ENCODE measurements around the gene LRMDA. TPM values are rescaled to one million over a fixed set of nuclear protein-coding genes. Genes with fewer than 3 reads are reported as not detected.
A peak's percentile ranks its signal among the peaks of the same experiment; 100 is the strongest.

The LRMDA gene
- 1 to 10 TPM; 1.4 to 2.4 (median 2.1) TPM for total RNA-seq
- 6.2 TPM for total RNA-seq (2013)

GRCh38 chr10:75431180-75432111 is at the start of gene LRMDA:
TSS of gene LRMDA (plus strand) at chr10:75431624.
- no peaks in the 10 kb centered on the region for H3K27me3 ChIP-seq (ENCODE audit: control insufficient read depth, insufficient read depth, low read length)
- no peak for DNase-seq
- Mint-ChIP-seq H3K9me3 (no peaks in the 10 kb centered on the region), H3K4me3 (peak within 1 kb of the TSS; percentile 85), H3K27ac (peak within 1 kb of the TSS in 1 of 2 donors; percentile 63), H3K36me3 (no peaks in the 10 kb centered on the region), H3K4me1 (peaks cover 0 to 18% of the 10 kb centered on the region in 2 donors), H3K27me3 (ENCODE audit: low read depth in 2 of 2) (peaks cover 25 to 32% of the 10 kb centered on the region in 2 donors)
- ATAC-seq = peak; percentile 57 to 68 (median 68)
- H3K27ac ChIP-seq (ENCODE audit: low read length) = no peak within 1 kb of the TSS
- 3% methylated on average over 82 of the region's 82 CpGs for WGBS (ENCODE audit: insufficient coverage)
- no peaks in the 10 kb centered on the region for H3K36me3 ChIP-seq (ENCODE audit: control insufficient read depth, insufficient read depth, low read length)
- intact Hi-C loops (cut with micrococcal nuclease) = no loop called here
- peak within 1 kb of the TSS; percentile 42 for H3K4me3 ChIP-seq (ENCODE audit: low read length)
- no peaks in the 10 kb centered on the region for H3K9me3 ChIP-seq (ENCODE audit: control insufficient read depth, insufficient read depth, low read length)
- peaks cover 22% of the 10 kb centered on the region for H3K4me1 ChIP-seq (ENCODE audit: control insufficient read depth, insufficient read depth, low read length)
- TF ChIP-seq CTCF (IDR thresholded peaks at IDR 0.05) = no peak

- H3K4me1 ChIP-seq (ENCODE audit: control insufficient read depth, insufficient read depth, low read length) = no peaks in the 10 kb centered on the region
- no peaks in the 10 kb centered on the region for H3K9me3 ChIP-seq (ENCODE audit: control insufficient read depth, insufficient read depth, low read length)
- Mint-ChIP-seq H3K4me3 (no peak overlapping the region), H3K27me3 (ENCODE audit: low read depth in 2 of 2) (peaks cover 35 to 40% of the 10 kb centered on the region in 2 donors), H3K27ac (no peak overlapping the region), H3K9me3 (no peaks in the 10 kb centered on the region), H3K4me1 (no peaks in the 10 kb centered on the region), H3K36me3 (no peaks in the 10 kb centered on the region)
- no peak for DNase-seq
- no peak overlapping the region for H3K27ac ChIP-seq (ENCODE audit: low read length)
- no peak for ATAC-seq
- 86% methylated on average over 3 of the region's 3 CpGs for WGBS (ENCODE audit: insufficient coverage)
- intact Hi-C loops (cut with micrococcal nuclease) = no loop called here
- no peaks in the 10 kb centered on the region for H3K27me3 ChIP-seq (ENCODE audit: control insufficient read depth, insufficient read depth, low read length)
- TF ChIP-seq CTCF (IDR thresholded peaks at IDR 0.05) = no peak
- no peaks in the 10 kb centered on the region for H3K36me3 ChIP-seq (ENCODE audit: control insufficient read depth, insufficient read depth, low read length)
- H3K4me3 ChIP-seq (ENCODE audit: low read length) = no peak overlapping the region
Measured at GRCh38 chr10:75386128-75386527, 45.3 kb upstream of the LRMDA start.

GRCh38 chr10:75388082-75388481 is 43.3 kb upstream of the LRMDA start:
- no peak for ATAC-seq
- 82% methylated on average over 2 of the region's 3 CpGs for WGBS (ENCODE audit: insufficient coverage)
- H3K27me3 Mint-ChIP-seq (ENCODE audit: low read depth in 2 of 2) = peaks cover 39 to 47% of the 10 kb centered on the region in 2 donors

More at GRCh38 chr10:75388082-75388481, 43.3 kb upstream of the LRMDA start:
- no peak for DNase-seq
- no peak overlapping the region for H3K4me3 ChIP-seq (ENCODE audit: low read length)
- Mint-ChIP-seq H3K4me3 (no peak overlapping the region), H3K36me3 (no peaks in the 10 kb centered on the region), H3K9me3 (no peaks in the 10 kb centered on the region), H3K4me1 (no peaks in the 10 kb centered on the region), H3K27ac (no peak overlapping the region)
- H3K4me1 ChIP-seq (ENCODE audit: control insufficient read depth, insufficient read depth, low read length) = no peaks in the 10 kb centered on the region
- H3K36me3 ChIP-seq (ENCODE audit: control insufficient read depth, insufficient read depth, low read length) = no peaks in the 10 kb centered on the region
- no peak for TF ChIP-seq CTCF (IDR thresholded peaks at IDR 0.05)
- intact Hi-C loops (cut with micrococcal nuclease) = no loop called here
- no peak overlapping the region for H3K27ac ChIP-seq (ENCODE audit: low read length)
- no peaks in the 10 kb centered on the region for H3K9me3 ChIP-seq (ENCODE audit: control insufficient read depth, insufficient read depth, low read length)
- H3K27me3 ChIP-seq (ENCODE audit: control insufficient read depth, insufficient read depth, low read length) = peaks cover 3% of the 10 kb centered on the region

All from natural killer cell (primary cell).